Measurements from ENCODE around the gene SMC1B. TPM values are rescaled to one million over a fixed set of nuclear protein-coding genes. Genes with fewer than 3 reads are reported as not detected.

SMC1B gene
- total RNA-seq, 3 donors from 2014 or later: not detected

DNA sequence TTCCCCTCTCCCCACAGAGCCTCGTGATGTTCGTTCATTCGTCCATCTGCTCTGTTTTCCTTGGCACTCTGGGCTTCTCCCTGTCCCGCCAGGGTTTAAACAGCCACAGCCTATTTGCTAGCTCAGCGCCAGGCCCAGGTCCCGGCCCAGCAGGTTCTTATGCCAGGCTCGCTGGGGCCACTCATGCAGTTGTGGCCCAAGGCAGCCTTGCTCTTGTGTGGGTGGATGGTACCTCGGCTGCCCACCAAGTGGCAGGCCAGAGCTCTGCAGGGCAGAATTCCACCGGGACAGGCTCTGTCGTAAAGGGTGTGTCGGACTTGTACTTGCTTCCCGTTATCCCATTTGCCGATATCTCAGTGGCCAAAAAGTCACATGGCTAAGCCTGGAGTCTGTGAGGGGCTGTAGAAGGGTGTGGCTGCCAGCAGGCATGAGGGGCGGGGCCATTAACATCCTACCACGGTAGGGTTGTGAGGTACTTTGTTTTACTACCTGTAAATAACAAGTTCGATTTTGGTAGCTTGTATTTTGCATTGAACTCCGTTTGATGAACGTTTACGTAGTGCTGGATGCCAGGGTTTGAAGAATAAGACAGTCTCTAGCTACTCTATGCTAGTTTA is 95.7 kb downstream of the SMC1B start:
- peak; percentile 66 to 83 for DNase-seq (ENCODE audit: low spot score in 2 of 2)

DNA sequence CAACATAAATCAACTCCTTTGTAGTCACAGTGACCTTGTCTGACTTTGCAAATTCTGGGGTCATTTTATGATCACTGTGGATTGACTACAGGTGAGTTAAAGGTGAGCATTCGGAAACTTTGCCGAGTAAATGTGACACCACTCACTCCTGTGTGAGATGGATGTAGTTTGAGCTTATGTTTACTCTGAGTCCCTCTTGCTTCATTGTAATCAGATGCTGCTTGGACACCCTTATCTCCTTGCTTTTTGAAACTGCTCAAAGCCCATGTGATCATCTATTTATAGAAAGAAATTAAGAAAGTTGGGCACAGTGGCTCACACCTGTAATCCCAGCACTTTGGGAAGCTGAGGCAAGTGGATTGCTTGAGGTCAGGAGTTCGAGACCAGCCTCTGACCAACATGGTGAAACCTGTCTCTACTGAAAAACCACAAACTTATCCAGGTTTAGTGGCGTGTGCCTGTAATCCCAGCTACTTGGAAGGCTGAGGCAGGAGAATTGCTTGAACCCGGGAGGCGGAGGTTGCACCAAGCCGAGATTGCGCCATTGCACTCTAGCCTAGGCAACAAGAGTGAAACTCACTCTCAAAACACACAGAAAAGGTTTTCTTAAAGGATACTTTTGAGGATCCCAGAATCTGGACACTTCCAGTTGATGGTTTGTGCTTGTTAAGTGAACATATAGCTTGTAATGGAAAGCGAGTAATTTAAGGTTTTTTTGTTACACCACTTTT is 96.4 kb downstream of the SMC1B start:
- TF ChIP-seq POLR2AphosphoS5 (IDR thresholded peaks at IDR 0.05) (no peak), POLR2A (IDR thresholded peaks at IDR 0.05) (no peak)
- TF ChIP-seq, protein P1, sequence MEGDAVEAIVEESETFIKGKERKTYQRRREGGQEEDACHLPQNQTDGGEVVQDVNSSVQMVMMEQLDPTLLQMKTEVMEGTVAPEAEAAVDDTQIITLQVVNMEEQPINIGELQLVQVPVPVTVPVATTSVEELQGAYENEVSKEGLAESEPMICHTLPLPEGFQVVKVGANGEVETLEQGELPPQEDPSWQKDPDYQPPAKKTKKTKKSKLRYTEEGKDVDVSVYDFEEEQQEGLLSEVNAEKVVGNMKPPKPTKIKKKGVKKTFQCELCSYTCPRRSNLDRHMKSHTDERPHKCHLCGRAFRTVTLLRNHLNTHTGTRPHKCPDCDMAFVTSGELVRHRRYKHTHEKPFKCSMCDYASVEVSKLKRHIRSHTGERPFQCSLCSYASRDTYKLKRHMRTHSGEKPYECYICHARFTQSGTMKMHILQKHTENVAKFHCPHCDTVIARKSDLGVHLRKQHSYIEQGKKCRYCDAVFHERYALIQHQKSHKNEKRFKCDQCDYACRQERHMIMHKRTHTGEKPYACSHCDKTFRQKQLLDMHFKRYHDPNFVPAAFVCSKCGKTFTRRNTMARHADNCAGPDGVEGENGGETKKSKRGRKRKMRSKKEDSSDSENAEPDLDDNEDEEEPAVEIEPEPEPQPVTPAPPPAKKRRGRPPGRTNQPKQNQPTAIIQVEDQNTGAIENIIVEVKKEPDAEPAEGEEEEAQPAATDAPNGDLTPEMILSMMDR (IDR thresholded peaks at IDR 0.05): no peak
- Histone ChIP-seq H3K27ac (peak overlapping the region; percentile 76 to 92), H3K4me1 (peaks cover 0 to 7% of the 10 kb centered on the region in 2 donors), H3K27me3 (no peaks in the 10 kb centered on the region), H3K9me3 (no peaks in the 10 kb centered on the region), H3K36me3 (no peaks in the 10 kb centered on the region), H3K4me3 (no peak overlapping the region)
- intact Hi-C loops (cut with DNase I; ENCODE audit: low total_unique reads): loop anchor here (5.0 kb wide), 1 partner anchor 1895 kb away; no protein-coding TSS in a partner anchor
- no peak for DNase-seq (ENCODE audit: low spot score in 2 of 2)

More for the DNA sequence above, 95.7 kb downstream of the SMC1B start:
- peak overlapping the region in 2 of 3 donors; percentile 0 to 39 for H3K4me3 ChIP-seq
- H3K27me3 ChIP-seq: no peaks in the 10 kb centered on the region
- intact Hi-C loops (cut with DNase I; ENCODE audit: low total_unique reads): loop anchor here (5.0 kb wide), 1 partner anchor 1895 kb away; no protein-coding TSS in a partner anchor
- peak overlapping the region; percentile 76 to 92 for H3K27ac ChIP-seq
- H3K4me1 ChIP-seq: peaks cover 0 to 7% of the 10 kb centered on the region in 2 donors
- no peaks in the 10 kb centered on the region for H3K9me3 ChIP-seq
- peak in 2 of 3 donors; percentile 12 to 34 for TF ChIP-seq POLR2AphosphoS5 (IDR thresholded peaks at IDR 0.05)
- no peak for TF ChIP-seq POLR2A (IDR thresholded peaks at IDR 0.05)
- TF ChIP-seq, protein P1 (IDR thresholded peaks at IDR 0.05): peak in 2 of 3 donors; percentile 37 to 79
- H3K36me3 ChIP-seq: no peaks in the 10 kb centered on the region

DNA sequence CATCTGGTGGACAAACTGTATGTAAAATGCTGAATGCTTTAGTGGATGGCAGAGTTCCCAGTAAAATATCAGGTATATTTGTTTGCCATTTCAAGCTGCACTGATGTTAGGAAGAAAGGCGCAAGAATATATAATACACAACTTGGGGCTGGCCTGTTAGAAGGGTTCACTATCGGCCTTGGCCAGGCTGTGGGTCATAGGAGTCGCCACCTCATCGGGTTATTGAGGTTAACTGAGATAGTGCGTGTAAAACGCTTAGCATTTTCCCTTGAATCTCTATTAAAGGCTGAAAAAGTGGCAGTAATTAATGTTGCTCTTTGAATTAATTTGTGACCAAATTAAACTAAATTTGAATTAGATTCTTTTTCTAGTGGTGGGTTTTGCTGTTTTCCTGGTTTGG is 98.6 kb downstream of the SMC1B start:
- intact Hi-C loops (cut with DNase I; ENCODE audit: low total_unique reads): loop anchor here (5.0 kb wide), 1 partner anchor 1892 kb away; no protein-coding TSS in a partner anchor

DNA sequence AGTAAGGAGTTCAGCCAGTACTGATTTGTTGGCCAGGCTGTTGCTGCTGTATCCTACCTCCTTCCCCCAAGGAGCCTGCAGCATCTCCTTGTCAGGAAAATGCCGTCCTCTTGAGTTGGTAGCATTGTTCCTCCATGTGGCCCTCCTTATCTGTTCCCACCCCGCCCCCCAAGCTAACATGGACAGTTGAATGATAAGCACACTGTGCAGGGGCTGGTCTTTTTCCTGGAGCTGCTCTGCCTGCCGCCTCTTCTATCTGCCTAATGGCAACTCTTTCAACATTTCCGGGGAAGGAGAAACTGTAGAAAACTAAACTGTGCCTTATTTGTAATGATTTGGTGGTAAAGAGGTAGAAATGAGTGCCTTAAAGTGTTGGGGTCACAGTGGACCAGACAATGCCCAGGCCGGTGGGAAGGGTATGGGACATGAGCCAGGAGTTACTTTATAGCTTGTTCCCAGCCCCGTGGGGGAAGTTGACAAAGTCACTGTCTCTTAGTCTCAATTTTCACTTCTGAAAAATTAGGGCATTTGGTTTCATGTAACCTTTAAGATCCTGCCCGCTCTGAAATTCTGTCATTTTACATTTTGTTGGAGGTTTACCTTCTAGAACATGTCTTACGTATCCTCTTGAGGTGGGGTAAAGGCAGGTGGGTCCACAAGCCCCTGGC is 99.2 kb downstream of the SMC1B start:
- TF ChIP-seq POLR2AphosphoS5 (IDR thresholded peaks at IDR 0.05) (no peak), POLR2A (IDR thresholded peaks at IDR 0.05) (no peak)
- TF ChIP-seq, protein P1 (IDR thresholded peaks at IDR 0.05): no peak
- Histone ChIP-seq H3K9me3 (no peaks in the 10 kb centered on the region), H3K36me3 (no peaks in the 10 kb centered on the region), H3K4me3 (no peak overlapping the region), H3K27me3 (no peaks in the 10 kb centered on the region), H3K27ac (peak overlapping the region in 1 of 2 donors; percentile 21), H3K4me1 (peaks cover 4 to 12% of the 10 kb centered on the region in 2 donors)
- intact Hi-C loops (cut with DNase I; ENCODE audit: low total_unique reads): no loop called here
- DNase-seq (ENCODE audit: low spot score in 2 of 2): no peak

More for the DNA sequence above, 98.6 kb downstream of the SMC1B start:
- no peak overlapping the region for H3K4me3 ChIP-seq
- TF ChIP-seq POLR2A (IDR thresholded peaks at IDR 0.05): no peak
- no peak for TF ChIP-seq POLR2AphosphoS5 (IDR thresholded peaks at IDR 0.05)
- no peak for DNase-seq (ENCODE audit: low spot score in 2 of 2)
- no peaks in the 10 kb centered on the region for H3K27me3 ChIP-seq
- no peaks in the 10 kb centered on the region for H3K9me3 ChIP-seq
- H3K4me1 ChIP-seq: peaks cover 4 to 15% of the 10 kb centered on the region in 2 donors
- H3K36me3 ChIP-seq: no peaks in the 10 kb centered on the region
- peak overlapping the region in 1 of 2 donors; percentile 21 for H3K27ac ChIP-seq

DNA sequence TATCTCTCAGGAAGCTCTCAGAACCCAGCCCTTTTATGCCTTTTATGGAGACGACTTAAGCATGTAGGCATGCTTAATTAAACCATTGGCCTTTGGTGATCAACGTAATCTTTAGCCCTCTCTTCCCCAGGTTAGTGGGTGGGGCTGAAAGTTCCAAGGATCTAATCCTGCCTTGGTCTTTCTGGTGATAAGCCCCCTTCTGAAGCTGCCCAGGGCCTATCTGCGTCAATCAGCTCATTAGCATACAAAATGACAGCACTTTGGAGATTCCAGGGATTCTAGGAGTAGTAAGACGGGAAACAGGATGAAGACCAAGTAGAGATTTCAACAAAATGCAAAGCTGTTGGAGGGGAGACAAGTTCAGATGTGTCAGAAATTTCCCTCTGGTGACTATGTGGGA is 100.5 kb downstream of the SMC1B start:
- H3K9me3 ChIP-seq: no peaks in the 10 kb centered on the region
- no peaks in the 10 kb centered on the region for H3K27me3 ChIP-seq
- DNase-seq (ENCODE audit: low spot score in 2 of 2): no peak
- H3K4me1 ChIP-seq: peaks cover 4 to 12% of the 10 kb centered on the region in 2 donors
- H3K27ac ChIP-seq: no peak overlapping the region
- TF ChIP-seq, protein P1 (IDR thresholded peaks at IDR 0.05): no peak
- TF ChIP-seq POLR2A (IDR thresholded peaks at IDR 0.05) (no peak), POLR2AphosphoS5 (IDR thresholded peaks at IDR 0.05) (no peak)
- no peak overlapping the region for H3K4me3 ChIP-seq
- intact Hi-C loops (cut with DNase I; ENCODE audit: low total_unique reads): no loop called here
- no peaks in the 10 kb centered on the region for H3K36me3 ChIP-seq

All from breast epithelium (tissue), 4 donors.